NCI-H345 (cell line): ENCODE measurements around the gene TBC1D22B.

ENCODE experiments used
- DNase-seq: peaks from one replicate; lab custom pipeline; 2025; lab: John Stamatoyannopoulos, UW

Gene TBC1D22B

GRCh38 chr6:37354526-37355384, 97.2 kb downstream of the TBC1D22B start:
- peak; percentile 13 for DNase-seq

GRCh38 chr6:37357288-37357687, 99.7 kb downstream of the TBC1D22B start:
- DNase-seq = no peak

GRCh38 chr6:37357860-37358259, 100.3 kb downstream of the TBC1D22B start:
- DNase-seq = no peak

- DNase-seq = no peak
These were observed 101.5 kb downstream of the TBC1D22B start for GRCh38 chr6:37359039-37359438.

GRCh38 chr6:37362101-37362828, 104.7 kb downstream of the TBC1D22B start:
- DNase-seq = no peak

GRCh38 chr6:37365791-37366190, 108.2 kb downstream of the TBC1D22B start:
- no peak for DNase-seq

- DNase-seq = no peak
These were observed 109.3 kb downstream of the TBC1D22B start for GRCh38 chr6:37366910-37367309.

GRCh38 chr6:37368961-37369320, 111.4 kb downstream of the TBC1D22B start:
- DNase-seq = no peak

- DNase-seq = no peak
These were observed 112.0 kb downstream of the TBC1D22B start for GRCh38 chr6:37369321-37370201.

GRCh38 chr6:37371154-37372083, 113.8 kb downstream of the TBC1D22B start:
- no peak for DNase-seq

GRCh38 chr6:37372116-37372515, 114.5 kb downstream of the TBC1D22B start:
- no peak for DNase-seq

GRCh38 chr6:37373822-37374471, 116.4 kb downstream of the TBC1D22B start:
- DNase-seq = no peak

GRCh38 chr6:37375376-37375775, 117.8 kb downstream of the TBC1D22B start:
- no peak for DNase-seq

- no peak for DNase-seq
These were observed 118.6 kb downstream of the TBC1D22B start for GRCh38 chr6:37376078-37376743.

GRCh38 chr6:37381579-37381978, 124.0 kb downstream of the TBC1D22B start:
- peak; percentile 58 for DNase-seq
